GM23248 (cell line): ENCODE data around the gene FALEC. TPM values are rescaled to one million over a fixed set of nuclear protein-coding genes. Genes with fewer than 3 reads are reported as not detected.
"Not testable (repeated sequence)": the region's sequence is repeated elsewhere in the genome, so short reads cannot be mapped to it uniquely, and the experiment has no call there.

Experiments
- DNase-seq: peaks from one replicate; pipeline ENCODE4 v3.0.0-alpha.2; 2015
- H2AFZ ChIP-seq: fragments of 200-600 bp; sonication (generic); 2 replicates; pipeline ENCODE4 v1.6.1; 2016; ENCODE audit warnings: antibody characterized with exemption
- H3F3A ChIP-seq: fragments of 200-600 bp; sonication (generic); 2 replicates; pipeline ENCODE4 v1.6.1; 2016; ENCODE audit warnings: mild to moderate bottlenecking, antibody characterized with exemption, mixed run types; ENCODE audit not compliant: insufficient read depth
- H3K27ac ChIP-seq: fragments of 200-600 bp; sonication (generic); 2 replicates; pipeline ENCODE4 v1.5.1; 2016; ENCODE audit warnings: mild to moderate bottlenecking
- H3K27me3 ChIP-seq: fragments of 200-600 bp; sonication (generic); replicated peaks from 2 replicates; pipeline ENCODE4 v1.6.1; 2016; ENCODE audit warnings: mild to moderate bottlenecking; ENCODE audit not compliant: insufficient read depth
- H3K36me3 ChIP-seq: fragments of 200-600 bp; sonication (generic); 2 replicates; pipeline ENCODE4 v1.6.1; 2016; ENCODE audit warnings: low read depth, mild to moderate bottlenecking
- H3K4me1 ChIP-seq: fragments of 200-600 bp; sonication (generic); 2 replicates; pipeline ENCODE4 v1.6.1; 2016; ENCODE audit warnings: mild to moderate bottlenecking; ENCODE audit not compliant: insufficient read depth
- H3K4me2 ChIP-seq: fragments of 200-600 bp; sonication (generic); one replicate; pipeline ENCODE4 v1.6.1; 2016; ENCODE audit warnings: mild to moderate bottlenecking; ENCODE audit not compliant: unreplicated experiment
- H3K4me3 ChIP-seq: fragments of 200-600 bp; sonication (generic); 2 replicates; pipeline ENCODE4 v1.5.1; 2016; ENCODE audit warnings: mild to moderate bottlenecking
- H3K79me2 ChIP-seq: fragments of 200-600 bp; sonication (generic); 2 replicates; pipeline ENCODE4 v1.6.1; 2016; ENCODE audit warnings: mild to moderate bottlenecking; ENCODE audit not compliant: insufficient read depth
- H3K9ac ChIP-seq: fragments of 200-600 bp; sonication (generic); 2 replicates; pipeline ENCODE4 v1.6.1; 2016; ENCODE audit warnings: mild to moderate bottlenecking
- H3K9me2 ChIP-seq: fragments of 200-600 bp; sonication (generic); 2 replicates; pipeline ENCODE4 v1.6.1; 2016; ENCODE audit warnings: mixed run types, mild to moderate bottlenecking, moderate library complexity; ENCODE audit not compliant: insufficient read depth
- H3K9me3 ChIP-seq: fragments of 200-600 bp; sonication (generic); one replicate; pipeline ENCODE4 v1.6.1; 2017; ENCODE audit warnings: low read depth
- H4K20me1 ChIP-seq: fragments of 200-600 bp; sonication (generic); 2 replicates; pipeline ENCODE4 v1.6.0; 2016; ENCODE audit not compliant: insufficient read depth
- EZH2 ChIP-seq: fragments of 200-600 bp; sonication (generic); IDR thresholded peaks from 2 replicates; pipeline ENCODE4 v1.6.1; 2018; ENCODE audit warnings: antibody characterized with exemption, mild to moderate bottlenecking; ENCODE audit not compliant: insufficient read depth, poor library complexity, severe bottlenecking
- EZH2phosphoT487 ChIP-seq: fragments of 200-600 bp; sonication (generic); IDR thresholded peaks from 2 replicates; pipeline ENCODE4 v1.6.1; 2018; ENCODE audit warnings: antibody characterized with exemption, moderate library complexity, mild to moderate bottlenecking, low read depth; ENCODE audit not compliant: insufficient read depth
- WGBS, 2 experiments: methylation state at CpG; one replicate each; pipeline ENCODE4 v1.1.6; 2015 to 2017; ENCODE audit warnings: low lambda C conversion rate in 2 of 2, low coverage in 1 of 2; ENCODE audit errors: missing lambda C conversion rate in 2 of 2; 5-methylcytosine and 5-hydroxymethylcytosine counted together
- in situ Hi-C: fragments of 300-500 bp; cut with MboI; formaldehyde crosslinking; loops from 2 replicates; pipeline ENCODE4 v1.15.0; 2020
- polyA plus RNA-seq: library from polyadenylated mRNA; unstranded; fragments of >200 nt; fragmentation: Nextera tagmentation; extraction: Ambion mirVana; gene quantifications from 2 replicates; pipeline ENCODE4 v1.2.1, GENCODE V29; 2016
- total RNA-seq: library from RNA; depleted of rRNA; stranded (reverse); fragments of >200 nt; shearing (Covaris generic); gene quantifications from 2 replicates; pipeline ENCODE4 v1.2.3, GENCODE V29; 2014

FALEC gene
- total and polyA plus RNA-seq, 2 experiments from 2014 or later: 0.71 TPM; not detected in 1

- in situ Hi-C loops: no loop called here
- H3K27me3 ChIP-seq: no peaks in the 10 kb centered on the region
- no peaks in the 10 kb centered on the region for H3K9me3 ChIP-seq
- peaks cover 32% of the 10 kb centered on the region; the same call in 1 of the 2 replicates for H4K20me1 ChIP-seq
- H3K9me2 ChIP-seq: no peaks in the 10 kb centered on the region
- 1% methylated on average over 47 to 50 of the region's 50 CpGs for WGBS, 2 experiments
- peak overlapping the region; percentile 99 for H3K9ac ChIP-seq
- H3F3A ChIP-seq: peaks cover 67% of the 10 kb centered on the region
- H3K36me3 ChIP-seq: peaks cover 48% of the 10 kb centered on the region
- H3K27ac ChIP-seq: peak overlapping the region; percentile 100
- no peak overlapping the region for H2AFZ ChIP-seq
- H3K4me1 ChIP-seq: peaks cover 38% of the 10 kb centered on the region
- peak overlapping the region; percentile 98 for H3K4me2 ChIP-seq
- H3K4me3 ChIP-seq: peak overlapping the region; percentile 98
- TF ChIP-seq EZH2phosphoT487: no peak
- TF ChIP-seq EZH2: no peak
- peak; percentile 96 for DNase-seq
- H3K79me2 ChIP-seq: peaks cover 82% of the 10 kb centered on the region
Measured at GRCh38 chr1:150578272-150579109, 62.9 kb downstream of the FALEC start.

DNA sequence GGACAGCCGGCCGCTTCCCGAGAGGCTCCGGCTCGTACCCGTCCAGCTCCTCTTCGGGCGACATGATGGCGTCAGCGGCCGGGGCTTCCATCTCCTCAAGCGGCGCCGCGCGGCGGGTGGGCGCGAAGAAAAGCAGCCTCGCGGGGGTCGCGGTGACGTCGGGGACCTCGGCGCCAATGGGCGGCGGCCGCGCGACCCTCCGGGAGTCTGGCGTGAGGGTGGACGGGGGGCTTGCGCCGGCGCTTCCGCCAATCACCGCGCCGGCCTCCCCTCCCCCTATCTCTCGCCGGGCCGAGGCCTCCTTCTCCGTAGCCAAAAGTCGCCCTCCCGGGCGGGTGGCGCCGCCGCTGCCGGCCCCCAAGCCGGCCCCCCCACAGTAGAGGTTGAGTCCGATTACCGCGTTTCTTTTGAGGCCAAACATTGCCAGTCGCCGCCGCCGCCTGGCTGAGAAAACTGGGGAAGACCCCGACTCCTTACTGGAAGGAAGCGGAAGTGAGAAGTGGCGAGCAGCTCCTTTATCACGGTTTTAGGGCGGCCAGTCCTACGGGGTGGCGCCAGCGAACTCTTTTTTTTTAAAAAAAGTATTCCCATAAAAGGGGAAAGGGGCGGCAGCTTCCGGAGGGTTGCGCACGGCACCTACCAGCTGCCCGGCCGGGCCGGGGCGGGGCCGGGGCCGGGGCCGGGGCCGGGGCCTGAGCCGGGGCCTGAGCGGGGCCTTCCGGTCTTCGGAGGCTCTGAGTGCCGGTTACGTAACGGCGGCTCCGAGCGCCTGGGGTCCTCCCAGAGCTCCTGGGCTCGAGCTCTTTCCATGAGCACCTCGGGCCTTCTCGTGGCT lies 63.8 kb downstream of the FALEC start, which contains the start of gene MCL1:
Gene MCL1, minus strand, starts transcription at position 501 of the 835 bp plus-strand sequence. Its CDS starts 80 bp downstream, at position 421.
- peaks cover 74% of the 10 kb centered on the region for H3K79me2 ChIP-seq
- peak within 1 kb of the TSS; percentile 100 for H3K27ac ChIP-seq
- peak within 1 kb of the TSS; percentile 99 for H3K9ac ChIP-seq
- H3K4me1 ChIP-seq: peaks cover 29% of the 10 kb centered on the region
- peak within 1 kb of the TSS; percentile 98 for H3K4me3 ChIP-seq
- TF ChIP-seq EZH2phosphoT487 (no peak), EZH2 (no peak)
- in situ Hi-C loops: no loop called here
- H4K20me1 ChIP-seq: peaks cover 32% of the 10 kb centered on the region; the same call in 1 of the 2 replicates
- H3K27me3 ChIP-seq: no peaks in the 10 kb centered on the region
- peak within 1 kb of the TSS; percentile 98 for H3K4me2 ChIP-seq
- H3F3A ChIP-seq: peaks cover 58% of the 10 kb centered on the region
- 1% methylated on average over 49 to 76 of the region's 94 CpGs for WGBS, 2 experiments
- H3K9me2 ChIP-seq: no peaks in the 10 kb centered on the region
- DNase-seq: peak; percentile 98
- H3K36me3 ChIP-seq: peaks cover 41% of the 10 kb centered on the region
- no peaks in the 10 kb centered on the region for H3K9me3 ChIP-seq
- peak within 1 kb of the TSS; percentile 40 for H2AFZ ChIP-seq

GRCh38 chr1:150579945-150580642 lies 64.5 kb downstream of the FALEC start:
- in situ Hi-C loops: no loop called here
- Histone ChIP-seq H3K9me3 (no peaks in the 10 kb centered on the region), H3K4me2 (peak overlapping the region; percentile 74), H3K36me3 (peaks cover 33% of the 10 kb centered on the region), H3K4me3 (peak overlapping the region; percentile 98), H3K79me2 (peaks cover 66% of the 10 kb centered on the region), H3K27me3 (no peaks in the 10 kb centered on the region), H3K4me1 (peaks cover 22% of the 10 kb centered on the region), H3K9me2 (no peaks in the 10 kb centered on the region), H2AFZ (peak overlapping the region; percentile 40), H3K9ac (peak overlapping the region; percentile 99), H3K27ac (peak overlapping the region; percentile 100), H4K20me1 (peaks cover 28% of the 10 kb centered on the region; the same call in 1 of the 2 replicates), H3F3A (peaks cover 51% of the 10 kb centered on the region)
- DNase-seq: no peak
- TF ChIP-seq EZH2phosphoT487 (no peak), EZH2 (no peak)
- WGBS, 2 experiments: 70 to 71% methylated on average over 15 of the region's 15 CpGs

GRCh38 chr1:150580966-150581365 lies 65.4 kb downstream of the FALEC start:
- Histone ChIP-seq H4K20me1 (peaks cover 21% of the 10 kb centered on the region; the same call in 1 of the 2 replicates), H3F3A (peaks cover 42% of the 10 kb centered on the region), H3K36me3 (peaks cover 24% of the 10 kb centered on the region), H3K4me1 (peaks cover 13% of the 10 kb centered on the region), H3K79me2 (peaks cover 58% of the 10 kb centered on the region)
- WGBS, 2 experiments: 82 to 100% methylated on average over 3 of the region's 3 CpGs
- H3K27ac ChIP-seq, H3K4me2 ChIP-seq, H3K9ac ChIP-seq, in situ Hi-C loops, H3K9me3 ChIP-seq, H2AFZ ChIP-seq, H3K9me2 ChIP-seq, H3K4me3 ChIP-seq, H3K27me3 ChIP-seq, DNase-seq: not testable (repeated sequence)

DNA sequence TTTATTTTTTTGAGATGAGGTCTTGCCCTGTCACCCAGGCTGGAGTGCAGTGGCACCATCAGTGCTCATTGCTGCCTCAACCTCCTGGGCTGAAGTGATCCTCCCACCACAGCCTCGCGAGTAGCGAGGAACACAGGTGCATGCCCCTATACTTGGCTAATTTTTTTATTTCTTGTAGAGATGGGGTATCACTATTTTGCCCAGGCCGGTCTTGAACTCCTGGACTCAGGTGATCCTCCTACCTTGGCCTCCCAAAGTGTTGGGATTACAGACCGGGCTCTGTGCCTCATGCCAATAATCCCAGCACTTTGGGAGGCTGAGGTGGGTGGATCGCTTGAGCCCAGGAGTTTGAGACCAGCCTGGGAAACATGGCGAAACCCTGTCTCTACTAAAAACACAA lies 65.9 kb downstream of the FALEC start:
- H3K9ac ChIP-seq, DNase-seq, H2AFZ ChIP-seq, H3K4me2 ChIP-seq, H3K27me3 ChIP-seq, H3K9me3 ChIP-seq, H3K9me2 ChIP-seq, H3K27ac ChIP-seq, H3K4me3 ChIP-seq, in situ Hi-C loops: not testable (repeated sequence)
- peaks cover 37% of the 10 kb centered on the region for H3F3A ChIP-seq
- H3K36me3 ChIP-seq: peaks cover 19% of the 10 kb centered on the region
- H3K79me2 ChIP-seq: peaks cover 53% of the 10 kb centered on the region
- 94 to 96% methylated on average over 7 of the region's 7 CpGs for WGBS, 2 experiments
- H4K20me1 ChIP-seq: peaks cover 16% of the 10 kb centered on the region; the same call in 1 of the 2 replicates
- peaks cover 12% of the 10 kb centered on the region for H3K4me1 ChIP-seq

DNA sequence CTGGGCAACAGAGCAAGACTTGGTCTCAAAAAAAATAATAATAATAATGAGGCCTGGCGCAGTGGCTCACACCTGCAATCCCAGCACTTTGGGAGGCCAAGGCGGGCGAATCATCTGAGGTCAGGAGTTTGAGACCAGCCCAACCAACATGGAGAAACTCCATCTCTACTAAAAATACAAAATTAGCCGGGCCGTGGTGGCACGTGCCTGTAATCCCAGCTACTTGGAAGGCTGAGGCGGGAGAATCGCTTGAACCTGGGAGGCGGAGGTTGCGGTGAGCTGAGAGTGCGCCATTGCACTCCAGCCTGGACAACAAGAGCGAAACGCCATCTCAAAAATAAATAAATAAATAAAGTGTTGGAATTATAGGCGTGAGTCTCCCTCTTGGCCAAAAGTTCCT lies 66.4 kb downstream of the FALEC start:
- H3K79me2 ChIP-seq: peaks cover 48% of the 10 kb centered on the region
- H3K9ac ChIP-seq, H3K27me3 ChIP-seq, H3K4me2 ChIP-seq, H2AFZ ChIP-seq, H3K27ac ChIP-seq, in situ Hi-C loops, DNase-seq, H3K4me3 ChIP-seq, H3K9me2 ChIP-seq, H3K9me3 ChIP-seq: not testable (repeated sequence)
- H3K36me3 ChIP-seq: peaks cover 14% of the 10 kb centered on the region
- peaks cover 32% of the 10 kb centered on the region for H3F3A ChIP-seq
- WGBS, 2 experiments: 96 to 97% methylated on average over 13 to 14 of the region's 14 CpGs
- H3K4me1 ChIP-seq: peaks cover 12% of the 10 kb centered on the region
- H4K20me1 ChIP-seq: peaks cover 11% of the 10 kb centered on the region; the same call in 1 of the 2 replicates
